Effector CD8-positive, alpha-beta T cell (primary cell): Measurements from ENCODE around the gene HORMAD2.

ENCODE experiments used
- DNase-seq: peaks from one replicate; lab custom pipeline; 2025; lab: John Stamatoyannopoulos, UW

HORMAD2 gene

DNA sequence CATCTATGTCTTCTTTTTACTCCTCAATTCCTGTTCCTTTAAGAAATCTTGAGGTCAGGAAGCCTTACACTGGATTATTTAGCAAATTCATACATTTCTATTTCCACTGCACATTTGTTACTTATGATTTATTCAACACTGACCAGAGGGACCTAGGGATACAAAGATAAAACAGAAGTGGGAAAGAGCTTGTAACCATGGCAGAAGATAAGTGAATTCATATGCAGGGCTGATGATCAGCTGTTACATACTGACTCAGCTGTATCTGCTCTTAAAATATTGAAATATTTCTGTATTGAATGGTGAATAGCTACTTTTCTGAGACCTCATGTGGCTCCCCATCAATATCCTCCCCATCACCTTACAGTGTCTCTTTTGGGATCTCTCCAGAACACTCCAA lies 25.2 kb downstream of the HORMAD2 start:
- DNase-seq, result no peak

DNA sequence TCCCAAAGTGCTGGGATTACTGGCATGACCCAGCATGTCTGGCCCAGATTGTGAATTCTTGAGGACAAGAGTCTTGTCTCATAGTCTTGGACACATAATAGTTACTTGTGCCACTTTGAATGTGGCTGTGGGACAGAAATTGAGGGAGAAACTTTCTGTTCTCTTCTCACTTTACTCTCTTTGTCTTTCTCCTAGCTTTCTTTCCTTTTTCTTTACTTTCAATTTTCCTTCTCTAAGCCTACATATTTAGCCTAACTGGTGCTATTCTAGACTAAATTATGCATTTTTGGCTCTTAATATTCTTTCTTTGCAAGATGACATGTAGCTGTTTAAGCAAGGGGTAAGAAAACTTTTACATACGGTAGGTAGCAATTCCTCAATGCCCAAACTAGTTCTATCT lies 33.2 kb downstream of the HORMAD2 start:
- no peak for DNase-seq

DNA sequence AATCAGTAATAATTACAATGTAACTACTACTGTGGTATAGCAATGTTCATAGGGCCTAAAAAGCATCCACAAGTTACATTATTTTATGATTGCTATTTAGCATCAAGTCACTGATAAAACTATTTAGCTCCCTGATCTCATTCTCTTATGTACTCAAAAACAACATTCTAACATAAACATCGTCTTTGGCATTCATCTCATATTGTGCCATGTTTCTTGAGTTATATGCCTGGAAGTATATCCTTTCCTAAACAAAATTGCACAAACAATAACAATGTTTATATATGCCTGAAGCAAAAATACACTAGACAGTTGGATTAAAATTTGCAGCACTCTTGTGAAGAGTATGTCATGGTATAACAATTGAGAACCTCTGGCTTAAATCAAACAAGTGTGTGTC lies 34.1 kb downstream of the HORMAD2 start:
- no peak for DNase-seq

DNA sequence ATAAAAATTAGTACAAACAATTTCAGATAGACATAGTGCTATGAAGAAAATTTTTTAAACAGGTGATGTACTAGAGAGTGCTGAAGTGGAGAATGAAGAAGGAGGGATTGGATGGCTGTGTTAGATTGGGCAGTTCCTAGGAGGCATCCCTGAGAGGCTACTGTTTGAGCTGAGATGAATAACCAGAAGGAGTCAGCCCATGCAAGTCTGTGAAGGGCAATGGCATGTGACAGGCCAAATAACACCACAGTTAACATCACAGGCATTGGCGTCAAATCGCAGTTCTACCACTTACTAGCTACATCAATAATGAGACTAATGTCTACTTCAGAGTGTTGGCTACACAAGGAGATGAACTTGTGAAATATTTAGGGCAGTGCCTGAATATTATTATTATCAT lies 35.4 kb downstream of the HORMAD2 start:
- DNase-seq, result no peak

DNA sequence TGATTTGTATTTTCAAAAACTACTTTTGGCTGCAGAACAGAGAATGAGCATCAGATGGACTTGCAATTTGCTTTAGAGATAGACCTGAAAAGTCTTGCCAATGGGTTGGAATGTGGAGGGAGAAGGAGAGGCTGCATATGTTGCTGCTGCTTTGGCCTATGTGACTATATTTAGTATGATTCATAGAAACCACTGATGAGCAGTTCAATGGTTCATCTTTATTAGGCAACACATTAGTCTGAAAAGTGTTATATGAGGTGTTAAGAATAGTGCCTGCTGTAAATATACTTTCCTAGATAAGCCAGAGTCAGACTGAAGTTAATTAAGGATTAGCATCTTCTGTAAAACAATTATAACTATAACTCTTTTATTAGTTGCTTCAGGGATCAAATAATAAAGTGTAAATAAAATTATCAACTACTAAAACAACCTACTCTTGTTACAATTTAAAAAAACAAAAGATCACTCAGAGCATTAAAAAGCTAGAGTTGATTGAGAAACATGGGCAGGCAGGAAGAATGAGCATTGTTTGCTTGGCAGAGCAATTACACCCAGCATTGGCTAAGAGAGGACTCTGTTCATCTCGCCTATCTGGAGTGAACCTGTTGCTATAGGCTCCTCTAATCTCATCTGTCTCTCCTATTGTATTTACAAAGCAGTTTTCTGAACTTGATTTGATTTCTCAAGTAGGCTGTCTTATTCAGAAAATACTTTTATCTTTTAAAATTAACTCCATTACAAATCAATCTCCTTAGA lies 36.3 kb downstream of the HORMAD2 start:
- no peak for DNase-seq

DNA sequence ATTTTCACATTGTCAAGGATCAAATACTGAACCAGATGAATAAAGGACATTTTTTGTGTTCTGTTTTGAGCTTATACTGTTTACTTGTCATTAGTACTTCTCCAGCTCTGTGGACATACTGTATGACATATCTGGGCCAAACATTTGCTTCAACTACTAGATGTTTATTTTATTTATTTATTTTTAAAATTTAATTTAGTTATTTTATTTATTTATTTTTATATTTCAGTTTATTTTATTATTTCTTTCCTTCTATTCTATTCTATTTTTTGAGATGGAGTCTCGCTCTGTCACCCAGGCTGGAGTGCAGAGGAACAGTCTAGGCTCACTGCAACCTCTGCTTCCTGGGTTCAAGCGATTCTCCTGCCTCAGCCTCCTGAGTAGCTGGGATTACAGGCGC lies 37.0 kb downstream of the HORMAD2 start:
- no peak for DNase-seq

DNA sequence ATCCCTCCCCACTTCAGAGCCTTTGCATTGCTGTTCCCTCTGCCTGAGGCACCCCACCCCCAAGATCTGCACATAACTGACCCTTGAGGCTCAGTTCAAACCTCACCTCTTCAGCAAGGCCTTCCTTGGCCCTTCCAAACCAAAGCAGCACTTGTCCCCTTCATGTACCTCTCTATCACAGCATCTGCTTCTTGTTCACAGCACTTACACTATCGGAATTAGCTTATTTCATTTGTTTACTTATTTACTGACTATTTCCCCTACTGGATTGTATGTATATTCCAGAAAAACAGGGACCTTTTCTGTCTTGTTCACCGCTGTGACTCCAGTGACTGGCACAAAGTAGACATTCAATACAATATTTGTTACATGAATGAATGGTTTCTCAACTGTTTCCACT lies 38.0 kb downstream of the HORMAD2 start:
- DNase-seq, result no peak

DNA sequence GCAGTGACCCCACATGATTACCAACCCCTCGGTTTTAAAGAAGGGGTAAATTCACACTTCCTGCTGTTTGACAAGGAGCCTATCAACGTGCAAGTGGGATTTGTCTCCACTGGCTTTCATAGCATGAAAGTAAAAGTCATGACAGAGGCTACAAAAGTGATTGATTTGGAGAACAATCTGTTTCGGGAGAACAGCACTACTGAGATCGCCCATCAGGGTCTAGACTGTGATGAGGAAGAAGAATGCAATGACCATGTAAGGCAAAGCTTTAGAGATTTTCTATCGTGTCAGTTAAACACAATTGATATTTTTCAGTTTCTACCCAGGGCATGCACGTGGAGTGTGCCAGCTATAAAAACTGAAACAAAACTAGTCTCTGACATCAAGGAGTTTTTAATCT lies 41.7 kb downstream of the HORMAD2 start:
- no peak for DNase-seq

DNA sequence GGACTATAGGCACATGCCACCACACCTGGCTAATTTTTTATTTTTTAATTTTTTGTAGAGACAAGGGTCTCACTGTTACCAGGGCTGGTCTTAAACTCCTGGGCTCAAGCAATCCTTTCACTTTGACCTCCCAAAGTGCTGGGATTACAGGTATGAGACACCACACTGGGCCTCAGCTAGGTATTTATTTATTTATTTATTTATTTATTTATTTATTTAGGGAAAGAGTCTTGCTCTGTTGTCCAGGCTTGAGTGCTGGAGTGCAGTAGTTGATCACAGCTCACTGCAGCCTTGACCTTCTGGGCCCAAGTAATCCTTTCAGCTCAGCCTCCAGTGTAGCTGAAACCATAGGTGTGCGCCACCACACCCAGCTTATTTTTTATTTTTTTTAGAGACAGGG lies 43.2 kb downstream of the HORMAD2 start:
- no peak for DNase-seq

DNA sequence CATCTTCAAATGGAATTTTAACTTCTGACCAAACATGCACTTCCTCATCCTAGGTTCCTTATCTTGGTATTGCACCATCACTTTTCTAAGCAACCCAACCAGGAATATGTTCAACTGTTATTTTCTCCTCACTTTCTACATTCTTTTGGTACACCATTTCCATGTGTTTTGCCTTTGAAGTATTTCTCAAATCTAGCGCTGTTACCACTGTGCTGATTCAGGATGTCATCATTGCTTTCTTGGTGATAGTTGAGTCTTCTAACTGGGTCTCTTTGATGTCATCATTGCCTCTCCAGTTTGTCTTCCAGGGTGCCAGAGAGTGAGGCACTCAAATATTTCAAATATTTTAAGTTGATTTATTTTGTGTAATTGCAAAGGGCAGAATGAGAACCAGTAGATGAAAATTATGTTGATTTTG lies 47.5 kb downstream of the HORMAD2 start:
- no peak for DNase-seq

DNA sequence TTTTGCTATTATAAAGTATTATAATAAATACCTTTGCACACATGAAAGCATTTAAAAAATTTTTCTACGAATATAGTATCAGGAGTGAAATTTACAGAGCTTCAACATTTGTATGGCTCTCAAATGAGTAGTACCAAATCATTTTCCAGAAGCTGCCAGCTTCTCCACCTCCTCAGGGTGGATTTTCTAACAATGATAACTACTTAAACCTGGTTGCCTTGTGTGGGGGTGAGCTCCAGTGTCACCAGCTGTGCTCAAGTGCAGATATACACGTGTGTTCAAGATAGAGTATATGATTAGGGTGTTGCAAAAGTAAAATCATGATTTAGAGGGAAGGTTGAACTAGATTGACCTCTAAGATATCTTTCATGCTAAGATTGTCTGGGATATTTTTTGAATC lies 48.2 kb downstream of the HORMAD2 start:
- DNase-seq, result no peak

DNA sequence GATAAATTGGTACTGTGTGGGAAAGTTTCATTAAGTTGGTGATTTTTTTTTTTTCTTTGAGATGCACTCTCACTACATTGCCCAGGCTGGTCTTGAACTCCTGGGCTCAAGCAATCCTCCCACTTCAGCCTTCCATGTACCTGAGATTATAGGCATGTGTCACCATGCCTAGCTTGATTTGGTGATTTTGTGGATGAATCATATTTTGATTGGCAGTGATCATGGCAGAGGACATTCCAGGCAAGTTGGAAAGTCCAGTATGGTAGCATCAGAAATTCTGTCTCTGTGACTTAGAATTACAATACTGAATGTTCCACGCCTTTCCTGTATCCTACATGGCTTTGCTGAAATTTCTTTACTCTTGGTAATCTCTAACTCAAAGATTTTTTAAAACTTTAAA lies 49.4 kb downstream of the HORMAD2 start:
- DNase-seq, result no peak

DNA sequence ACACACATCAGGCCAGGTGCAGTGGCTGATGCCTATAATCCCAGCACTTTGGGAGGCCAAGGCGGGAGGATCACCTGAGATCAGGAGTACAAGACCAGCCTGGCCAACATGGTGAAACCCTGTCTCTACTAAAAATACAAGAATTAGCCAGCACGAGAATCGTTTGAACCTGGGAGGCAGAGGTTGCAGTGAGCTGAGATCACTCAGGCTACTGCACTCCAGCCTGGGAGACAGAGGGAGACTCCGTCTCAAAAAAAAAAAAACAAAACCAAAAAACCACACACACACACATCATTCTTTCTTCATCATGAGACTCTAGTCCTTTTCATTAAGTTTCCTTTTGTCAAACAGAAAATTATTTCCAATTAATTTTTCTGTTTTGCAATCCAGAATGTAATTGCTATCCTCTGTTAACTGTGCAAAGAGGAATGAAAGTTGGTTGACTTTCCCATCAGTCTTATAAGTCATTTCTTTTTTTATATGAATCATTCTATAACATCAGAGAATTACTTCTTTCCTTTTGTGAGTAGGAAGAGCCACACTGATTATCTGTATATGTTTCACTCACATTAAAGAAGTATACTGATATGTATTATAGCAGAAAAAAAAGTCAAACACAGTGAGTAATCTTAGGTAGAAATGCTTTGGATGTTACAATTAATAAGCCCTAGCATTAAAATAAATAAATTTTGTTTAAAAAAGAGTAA lies 52.2 kb downstream of the HORMAD2 start:
- no peak for DNase-seq

DNA sequence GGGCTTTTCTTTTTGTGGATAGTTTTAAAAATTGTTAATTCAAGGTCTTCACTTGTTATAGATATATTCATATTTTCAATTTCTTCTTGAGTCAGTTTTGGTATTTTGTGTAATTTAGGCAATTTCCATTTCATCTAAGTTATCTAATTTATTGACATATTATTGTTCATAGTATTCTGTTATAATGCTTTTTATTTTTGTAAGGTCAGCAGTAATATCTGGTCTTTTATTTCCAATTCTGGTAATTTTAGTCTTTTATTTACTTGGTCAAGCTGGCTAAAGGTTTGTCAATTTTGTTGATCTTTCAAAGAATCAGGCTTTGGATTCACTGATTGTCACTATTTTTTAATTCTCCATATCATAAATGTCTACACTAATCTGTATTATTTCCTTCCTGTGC lies 60.1 kb downstream of the HORMAD2 start:
- no peak for DNase-seq

DNA sequence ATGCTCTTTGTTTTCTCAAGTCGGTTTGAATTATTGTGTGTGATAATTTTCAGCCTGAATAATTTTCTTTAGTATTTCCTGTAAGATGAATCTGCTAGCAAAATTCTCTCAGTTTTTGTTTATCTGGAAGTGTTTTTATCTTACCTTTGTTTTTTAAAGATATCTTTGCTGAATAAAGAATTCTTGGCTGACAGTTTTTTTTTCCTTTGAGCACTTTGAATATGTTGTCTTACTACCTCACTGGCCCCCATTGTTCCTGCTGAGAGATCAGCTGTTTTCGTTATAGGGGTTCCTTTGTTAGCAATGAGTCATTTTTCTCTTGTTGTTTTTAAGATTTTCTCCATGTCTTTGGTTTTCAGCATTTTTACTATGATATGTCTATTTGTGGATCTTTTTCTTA lies 63.0 kb downstream of the HORMAD2 start:
- DNase-seq, result no peak

DNA sequence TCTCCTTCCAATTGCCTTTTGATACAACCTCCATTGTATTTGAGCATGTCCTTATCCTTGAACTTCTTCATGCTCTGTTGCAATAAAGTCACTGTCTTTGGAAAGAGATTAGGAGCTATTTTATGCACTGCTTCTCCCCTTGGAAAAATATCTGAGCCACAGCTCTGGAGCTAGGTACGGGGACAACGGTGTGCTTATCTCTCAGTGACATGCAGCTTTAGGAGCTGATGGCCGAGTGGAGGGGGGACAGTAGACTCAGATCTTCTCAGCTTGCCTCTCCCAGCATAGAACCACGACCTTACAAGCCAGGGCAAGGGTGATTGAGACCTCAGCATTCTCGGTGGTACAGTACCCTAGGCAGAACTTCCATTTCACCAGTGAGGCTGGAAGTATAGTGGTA lies 64.1 kb downstream of the HORMAD2 start:
- DNase-seq, result no peak

DNA sequence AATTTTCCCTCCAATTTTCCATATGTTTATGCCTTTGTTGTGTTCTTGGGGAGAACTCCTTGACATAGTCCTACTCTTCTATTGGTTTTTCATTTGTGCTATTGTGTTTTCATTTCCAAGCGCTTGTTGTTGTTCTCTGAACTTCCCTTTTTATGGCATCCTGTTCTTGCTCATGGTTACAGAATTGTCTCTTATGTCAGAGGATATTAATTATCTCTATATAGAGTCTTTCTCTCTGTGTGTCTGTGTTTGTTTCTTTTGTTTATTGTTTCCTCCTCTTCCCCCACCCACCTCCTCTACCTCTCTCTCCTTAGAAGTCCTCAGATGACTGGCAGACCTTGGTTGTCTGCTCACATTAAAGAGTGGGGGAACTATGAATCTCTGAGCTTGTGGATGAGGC lies 69.9 kb downstream of the HORMAD2 start:
- no peak for DNase-seq

DNA sequence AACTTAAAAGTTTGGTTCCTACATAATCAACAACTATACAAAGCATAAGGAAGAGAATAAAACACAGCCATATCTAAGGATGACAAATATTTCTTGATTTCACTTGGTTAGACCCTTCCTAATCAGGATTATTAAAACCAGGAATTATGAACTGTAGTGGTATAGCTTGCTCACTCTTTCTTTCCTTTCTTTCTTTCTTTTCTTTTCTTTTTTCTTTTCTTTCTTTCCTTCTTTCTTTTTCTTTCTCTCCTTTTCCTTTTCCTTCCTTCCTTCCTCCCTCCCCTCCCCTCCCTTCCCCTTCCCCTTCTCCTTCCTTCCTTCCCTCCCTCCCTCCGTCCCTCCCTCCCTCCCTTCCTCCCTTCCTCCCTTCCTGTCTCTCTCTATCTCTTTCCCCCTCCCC lies 78.0 kb downstream of the HORMAD2 start:
- no peak for DNase-seq

DNA sequence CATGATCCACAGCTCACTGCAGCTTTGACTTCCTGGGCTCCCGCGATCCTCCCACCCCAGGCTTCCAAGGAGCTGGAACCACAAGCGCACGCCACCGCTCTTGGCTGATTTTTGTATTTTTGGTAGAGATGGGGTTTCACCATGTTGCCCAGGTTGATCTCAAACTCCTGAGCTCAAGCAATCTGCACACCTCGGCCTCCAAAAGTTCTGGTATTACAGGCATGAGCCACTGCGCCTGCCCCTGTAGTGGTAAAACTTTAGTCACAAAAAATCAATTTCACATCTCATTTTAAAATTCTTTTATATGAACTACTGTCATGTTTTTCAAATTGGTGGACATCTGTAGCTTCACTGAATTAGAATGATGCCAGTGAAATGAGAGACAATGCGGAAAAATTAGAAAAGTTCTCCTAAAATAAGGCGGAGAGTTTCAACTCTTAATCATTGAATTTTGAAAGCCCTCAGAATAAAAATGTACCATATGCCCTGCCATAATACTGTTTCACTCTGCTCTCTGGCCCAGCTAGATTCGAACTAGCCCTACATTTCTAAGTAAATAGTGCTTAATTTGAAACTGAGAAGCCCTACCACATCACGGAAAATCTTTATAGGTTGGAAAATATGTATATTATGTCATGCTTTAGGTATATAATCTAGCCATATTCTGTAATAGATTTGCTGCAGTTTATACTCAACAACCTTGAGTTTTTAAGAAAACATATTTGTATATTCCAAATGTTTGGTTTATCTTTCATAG lies 78.7 kb downstream of the HORMAD2 start:
- DNase-seq, result no peak

DNA sequence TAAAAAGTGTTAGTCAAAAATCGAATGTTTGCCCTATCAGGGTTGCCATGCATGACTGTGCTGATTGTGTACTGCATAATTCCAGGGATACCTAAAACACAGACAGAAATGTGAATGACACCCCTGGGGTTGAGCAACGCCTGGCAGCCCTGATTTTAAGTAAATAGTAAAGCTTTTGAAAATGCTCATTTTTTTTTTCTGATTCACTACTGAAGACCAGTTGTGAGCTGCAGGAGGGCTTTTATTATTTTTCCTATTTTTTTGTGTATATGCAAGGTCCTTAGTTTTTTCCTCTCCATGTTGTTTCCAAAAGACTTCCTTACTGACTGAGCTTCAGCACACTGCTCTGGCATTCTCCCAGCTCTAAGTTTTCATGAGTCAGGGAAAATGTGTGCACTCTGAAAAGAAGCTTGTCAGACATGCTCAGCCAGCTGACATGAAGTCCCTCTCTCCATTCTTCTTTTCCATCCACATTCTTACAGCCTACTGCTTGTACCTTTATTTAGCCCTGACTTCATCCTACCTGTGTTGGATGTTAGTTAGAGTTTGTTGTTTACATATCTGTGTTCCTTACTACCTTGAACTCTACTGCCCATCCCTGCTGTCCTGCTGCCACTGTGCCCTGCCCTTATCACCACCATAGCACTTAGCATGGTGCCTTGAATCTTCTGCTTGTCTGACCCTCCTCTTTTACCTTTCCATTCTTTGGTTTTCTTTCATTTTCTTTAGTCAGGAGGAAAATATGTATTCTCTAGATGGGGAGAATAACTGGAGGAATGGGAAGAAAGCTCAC lies 79.5 kb downstream of the HORMAD2 start:
- no peak for DNase-seq

DNA sequence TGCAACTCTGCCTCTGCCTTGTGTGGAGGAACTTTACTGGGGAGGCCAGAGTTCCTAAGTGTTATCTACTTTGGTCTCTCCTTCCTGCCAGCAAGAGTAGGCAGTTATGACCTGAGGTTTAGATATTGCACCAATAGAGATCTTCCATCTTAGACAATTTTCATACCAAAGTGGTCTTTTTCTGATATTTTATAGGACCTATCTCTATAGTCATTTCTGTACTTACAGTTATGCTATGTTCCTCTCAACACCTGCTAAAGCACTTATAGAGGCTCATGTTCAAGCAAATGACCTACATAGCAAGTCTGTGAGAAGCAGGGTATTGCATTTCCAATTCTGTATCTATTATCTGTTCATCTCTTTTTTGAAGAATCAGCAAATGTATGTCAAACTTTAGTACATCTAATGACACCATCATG lies 80.8 kb downstream of the HORMAD2 start:
- no peak for DNase-seq

DNA sequence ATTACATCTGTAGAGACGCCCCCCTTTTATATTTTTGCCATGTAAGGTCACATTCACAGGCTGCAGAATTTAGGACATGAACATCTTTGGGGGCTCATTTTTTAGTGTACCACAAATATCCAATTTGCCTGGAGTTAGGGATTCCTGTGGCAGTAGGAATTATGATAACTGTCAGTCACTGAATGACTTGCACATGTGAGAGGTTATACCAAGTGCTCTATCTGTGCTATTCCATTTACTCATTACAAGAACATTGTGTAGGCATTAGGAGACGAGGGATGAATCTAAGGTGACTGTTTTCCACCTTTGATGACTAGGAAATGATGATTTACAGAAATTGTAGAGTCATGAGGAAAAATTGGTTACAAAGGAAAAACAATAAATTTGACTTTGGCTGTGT lies 87.0 kb downstream of the HORMAD2 start:
- no peak for DNase-seq
